Transverse colon (tissue), 4 donors: ENCODE measurements around the gene GASK1A.
"Not testable (repeated sequence)": the region's sequence is repeated elsewhere in the genome, so short reads cannot be mapped to it uniquely, and the experiment has no call there.

Experiments used
- EP300 ChIP-seq: sonication (generic); formaldehyde crosslinking; IDR thresholded peaks from one replicate; pipeline ENCODE4 v1.6.1; 2017; ENCODE audit warnings: antibody characterized with exemption, low read depth
- POLR2A ChIP-seq: fragments of 450-650 bp; IDR thresholded peaks from one replicate; pipeline ENCODE4 v1.6.1; 2016; ENCODE audit warnings: antibody characterized with exemption, mild to moderate bottlenecking, moderate library complexity
- POLR2AphosphoS5 ChIP-seq, 3 donors: sonication (generic); formaldehyde crosslinking; IDR thresholded peaks; one replicate each; pipeline ENCODE4 v1.6.1; 2016; ENCODE audit warnings: antibody characterized with exemption in 3 of 3
- TF ChIP-seq, protein P1 (sequence below), 5 experiments: fragments of 200-600 bp in 3 of 5; fragments of 450-650 bp in 2 of 5; sonication (generic) in 3 of 5; IDR thresholded peaks; 1 replicate in 2 of 5; 2 replicates in 3 of 5; pipeline ENCODE4 v1.5.1; 2016 to 2017; ENCODE audit warnings: antibody characterized with exemption in 5 of 5, inconsistent platforms in 3 of 5, mild to moderate bottlenecking in 2 of 5, moderate library complexity in 1 of 5

DNA sequence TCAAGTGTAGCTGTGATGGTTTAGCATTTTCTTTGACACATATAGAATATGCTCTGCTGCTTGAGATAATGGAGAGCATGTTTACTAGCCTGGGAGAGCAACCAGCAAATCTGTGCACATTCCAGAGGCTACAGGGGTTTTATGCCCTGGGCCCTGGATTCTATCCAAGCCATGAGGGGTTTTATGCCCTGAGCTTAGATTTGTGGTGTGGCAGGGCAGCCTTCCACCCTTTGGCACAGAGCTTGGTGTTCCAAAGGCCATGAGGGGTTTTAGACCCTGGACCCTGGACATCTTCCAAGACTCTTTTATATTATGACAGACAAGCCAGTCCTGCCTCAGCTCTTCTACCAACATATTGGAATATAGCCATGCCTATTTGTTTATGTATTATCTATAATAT is 66.0 kb downstream of the GASK1A start:
- TF ChIP-seq, protein P1, sequence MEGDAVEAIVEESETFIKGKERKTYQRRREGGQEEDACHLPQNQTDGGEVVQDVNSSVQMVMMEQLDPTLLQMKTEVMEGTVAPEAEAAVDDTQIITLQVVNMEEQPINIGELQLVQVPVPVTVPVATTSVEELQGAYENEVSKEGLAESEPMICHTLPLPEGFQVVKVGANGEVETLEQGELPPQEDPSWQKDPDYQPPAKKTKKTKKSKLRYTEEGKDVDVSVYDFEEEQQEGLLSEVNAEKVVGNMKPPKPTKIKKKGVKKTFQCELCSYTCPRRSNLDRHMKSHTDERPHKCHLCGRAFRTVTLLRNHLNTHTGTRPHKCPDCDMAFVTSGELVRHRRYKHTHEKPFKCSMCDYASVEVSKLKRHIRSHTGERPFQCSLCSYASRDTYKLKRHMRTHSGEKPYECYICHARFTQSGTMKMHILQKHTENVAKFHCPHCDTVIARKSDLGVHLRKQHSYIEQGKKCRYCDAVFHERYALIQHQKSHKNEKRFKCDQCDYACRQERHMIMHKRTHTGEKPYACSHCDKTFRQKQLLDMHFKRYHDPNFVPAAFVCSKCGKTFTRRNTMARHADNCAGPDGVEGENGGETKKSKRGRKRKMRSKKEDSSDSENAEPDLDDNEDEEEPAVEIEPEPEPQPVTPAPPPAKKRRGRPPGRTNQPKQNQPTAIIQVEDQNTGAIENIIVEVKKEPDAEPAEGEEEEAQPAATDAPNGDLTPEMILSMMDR (IDR thresholded peaks at IDR 0.05) = not testable (repeated sequence)
- TF ChIP-seq POLR2A; EP300; POLR2AphosphoS5 (IDR thresholded peaks at IDR 0.05): not testable (repeated sequence)
